ENCODE data around the gene OR8B12. TPM values are rescaled to one million over a fixed set of nuclear protein-coding genes. Genes with fewer than 3 reads are reported as not detected.
"Not testable (repeated sequence)": the region's sequence is repeated elsewhere in the genome, so short reads cannot be mapped to it uniquely, and the experiment has no call there.

Gene OR8B12
- polyA plus RNA-seq, 2 of the 4 experiments (the other 2 are of a cell fraction): not detected

DNA sequence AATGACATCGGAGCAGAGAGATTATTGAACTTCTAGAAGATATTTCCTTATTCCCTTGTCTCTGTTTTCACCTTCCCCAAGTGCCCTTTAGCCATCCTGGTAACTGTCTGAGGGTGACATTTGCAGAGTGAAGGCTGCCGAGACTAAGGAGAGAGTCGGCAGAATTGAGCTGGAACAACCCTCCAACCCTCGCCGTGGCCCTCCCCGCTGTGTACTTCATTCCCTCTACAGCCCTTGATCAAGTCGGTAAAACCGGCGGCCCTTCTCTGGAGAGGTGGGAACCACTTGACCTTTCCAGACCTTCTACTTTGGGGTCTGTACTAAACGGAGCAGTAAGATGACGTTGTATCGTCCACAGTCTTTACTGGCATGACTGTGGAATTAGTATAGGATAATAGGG, 26.1 kb downstream of the OR8B12 start:
- WGBS (ENCODE audit: missing lambda C conversion rate): 22% methylated on average over 11 of the region's 12 CpGs

GRCh38 chr11:124514675-124515074, 28.8 kb downstream of the OR8B12 start:
- CTCF ChIA-PET; H3K9me3 ChIP-seq; POLR2A ChIA-PET; FAIRE-seq; H3K4me1 ChIP-seq; H3K4me3 ChIP-seq; ATAC-seq; H3K27ac ChIP-seq; DNase-seq (ENCODE audit: low read depth in 1 of 2, low spot score in 1 of 2); H3K4me2 ChIP-seq: not testable (repeated sequence)
- WGBS (ENCODE audit: missing lambda C conversion rate): 41% methylated on average over 4 of the region's 4 CpGs

More for the DNA sequence above, 26.1 kb downstream of the OR8B12 start:
- ATAC-seq (no peak; a peak in 3 of 6 replicates), DNase-seq (ENCODE audit: low read depth in 1 of 2, low spot score in 1 of 2) (no peak), FAIRE-seq (no peak)
- Histone ChIP-seq H3K4me2 (peak overlapping the region; percentile 17; the same call in 1 of the 3 replicates), H3K9me3 (no peaks in the 10 kb centered on the region), H3K27ac (no peak overlapping the region), H3K4me1 (no peaks in the 10 kb centered on the region), H3K4me3 (no peak overlapping the region)
- CTCF ChIA-PET: no interaction called here
- POLR2A ChIA-PET: no interaction called here
- no peak for TF ChIP-seq ZNF302 (CRISPR knock-in tag; IDR thresholded peaks at IDR 0.05)
- TF ChIP-seq SREBF2 (IDR thresholded peaks at IDR 0.05): no peak
- TF ChIP-seq RCOR1 (IDR thresholded peaks at IDR 0.05; ENCODE audit: low read depth, low read length): no peak
- no peak for TF ChIP-seq NPAS2 (CRISPR knock-in tag; IDR thresholded peaks at IDR 0.05; ENCODE audit: borderline replicate concordance)
- no peak for TF ChIP-seq KDM1A (IDR thresholded peaks at IDR 0.05; ENCODE audit: low read depth)
- no peak for TF ChIP-seq EHMT2 (IDR thresholded peaks at IDR 0.05; ENCODE audit: low read depth)
- no peak for TF ChIP-seq MYC (IDR thresholded peaks at IDR 0.05; ENCODE audit: borderline replicate concordance, low read length)
- TF ChIP-seq FOSB (CRISPR knock-in tag; IDR thresholded peaks at IDR 0.05): no peak
- TF ChIP-seq REST (IDR thresholded peaks at IDR 0.05): no peak
- no peak for TF ChIP-seq HDAC2 (IDR thresholded peaks at IDR 0.05)
- TF ChIP-seq CHD4 (IDR thresholded peaks at IDR 0.05; ENCODE audit: borderline replicate concordance): no peak
- no peak for TF ChIP-seq CBX8 (IDR thresholded peaks at IDR 0.05)

DNA sequence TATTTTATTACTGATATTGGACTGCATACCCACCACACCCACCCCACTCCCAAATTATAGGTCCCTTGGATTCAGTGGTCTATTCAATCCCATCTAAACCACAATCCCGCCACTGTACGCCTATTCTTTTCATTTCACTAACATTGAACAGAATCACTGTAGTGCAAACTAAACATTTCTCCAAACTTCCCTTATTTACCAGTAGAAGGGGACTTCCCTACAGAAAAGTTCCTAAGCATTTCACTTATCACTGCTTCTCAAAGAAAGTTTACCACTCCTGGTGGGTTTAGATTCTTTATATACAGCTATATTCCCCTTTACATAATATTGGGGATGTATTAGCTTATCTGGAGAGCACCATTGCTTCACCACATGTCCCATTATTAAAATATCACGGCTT, 29.3 kb downstream of the OR8B12 start:
- no peak overlapping the region for H3K27ac ChIP-seq
- TF ChIP-seq NFE2L2 (conservative IDR thresholded peaks at IDR 0.05; ENCODE audit: low read length) (no peak), JUN (IDR thresholded peaks at IDR 0.05) (no peak), FOSB (CRISPR knock-in tag; IDR thresholded peaks at IDR 0.05) (no peak), ESRRA (IDR thresholded peaks at IDR 0.05; ENCODE audit: borderline replicate concordance, low read length) (no peak), ATOH8 (CRISPR knock-in tag; IDR thresholded peaks at IDR 0.05; ENCODE audit: low read depth) (no peak), TFCP2L1 (CRISPR knock-in tag; IDR thresholded peaks at IDR 0.05) (no peak), JUNB (IDR thresholded peaks at IDR 0.05) (no peak), HOXB5 (CRISPR knock-in tag; IDR thresholded peaks at IDR 0.05) (no peak), HDAC2 (IDR thresholded peaks at IDR 0.05) (no peak), RAD21 (conservative IDR thresholded peaks at IDR 0.05 in 1 of 2, IDR thresholded peaks at IDR 0.05 in 1 of 2) (no peak)
- TF ChIP-seq, protein P1, sequence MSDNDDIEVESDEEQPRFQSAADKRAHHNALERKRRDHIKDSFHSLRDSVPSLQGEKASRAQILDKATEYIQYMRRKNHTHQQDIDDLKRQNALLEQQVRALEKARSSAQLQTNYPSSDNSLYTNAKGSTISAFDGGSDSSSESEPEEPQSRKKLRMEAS (IDR thresholded peaks at IDR 0.05): no peak
- POLR2A ChIA-PET: no interaction called here
- H3K9me3 ChIP-seq: no peaks in the 10 kb centered on the region
- DNase-seq (ENCODE audit: low read depth in 1 of 2, low spot score in 1 of 2) (no peak), FAIRE-seq (no peak), ATAC-seq (no peak)
- WGBS (ENCODE audit: missing lambda C conversion rate): 43% methylated on average over 3 of the region's 3 CpGs
- no peak overlapping the region for H3K4me3 ChIP-seq
- CTCF ChIA-PET: no interaction called here
- no peak overlapping the region for H3K4me2 ChIP-seq
- H3K4me1 ChIP-seq: no peaks in the 10 kb centered on the region

Data from A549 (cell line).